H1 (cell line): Measurements from ENCODE around the gene EVI5. TPM values are rescaled to one million over a fixed set of nuclear protein-coding genes. Genes with fewer than 3 reads are reported as not detected.

Source experiments
- CHD2 ChIP-seq: IDR thresholded peaks from 2 replicates; pipeline ENCODE4 v1.6.1; 2012; ENCODE audit warnings: low read length, improper control_type of control experiment
- HDAC2 ChIP-seq, 2 experiments: fragments of 300-600 bp in 1 of 2; sonication (generic) in 1 of 2; IDR thresholded peaks; 2 replicates each; pipeline ENCODE4 v1.6.1; 2011 to 2012; ENCODE audit warnings: low read depth in 2 of 2, low read length in 2 of 2, mild to moderate bottlenecking in 2 of 2, moderate library complexity in 2 of 2, borderline replicate concordance in 1 of 2, inconsistent platforms in 1 of 2
- RFX5 ChIP-seq: IDR thresholded peaks from 2 replicates; pipeline ENCODE4 v1.6.1; 2011; ENCODE audit warnings: low read depth, low read length, improper control_type of control experiment, borderline replicate concordance
- SAP30 ChIP-seq: fragments of 300-600 bp; sonication (generic); IDR thresholded peaks from 2 replicates; pipeline ENCODE4 v1.7.1; 2012; ENCODE audit warnings: low read length, moderate library complexity, mild to moderate bottlenecking, inconsistent platforms; ENCODE audit not compliant: insufficient read depth, insufficient replicate concordance
- SIN3A ChIP-seq, 2 experiments: IDR thresholded peaks in 1 of 2; conservative IDR thresholded peaks in 1 of 2; 2 replicates each; pipeline ENCODE4 v1.6.1; 2011 to 2012; ENCODE audit warnings: low read length in 2 of 2, improper control_type of control experiment in 1 of 2, low read depth in 1 of 2, mild to moderate bottlenecking in 1 of 2
- polyA plus RNA-seq, 7 experiments: library from polyadenylated mRNA; depleted of rRNA in 3 of 7; stranded (reverse) in 5 of 7; unstranded in 2 of 7; fragments of >200 nt in 5 of 7; fragments of 200-250 nt in 2 of 7; gene quantifications; 1 replicate in 5 of 7; 2 replicates in 1 of 7; 4 replicates in 1 of 7; pipeline versions ENCODE4 v1.2.1 to v1.2.3, GENCODE V29; 2011 to 2013; ENCODE audit warnings: missing spikeins in 2 of 7, mixed read lengths in 2 of 7
- total RNA-seq: library from RNA; stranded (reverse); fragmentation: NEBNext Ultra II Directional; extraction: Animal tissue kit (Norgen Biotek cat#: 25700); gene quantifications from 2 replicates; pipeline ENCODE4 v1.2.1, GENCODE V29; 2021
- TF ChIP-seq, protein P1 (sequence below): fragments of 300-600 bp; sonication (generic); IDR thresholded peaks from 2 replicates; pipeline ENCODE4 v1.7.1; 2012; ENCODE audit warnings: low read length, moderate library complexity, mild to moderate bottlenecking, inconsistent platforms; ENCODE audit not compliant: insufficient replicate concordance
- TF ChIP-seq, protein P2 (sequence below): IDR thresholded peaks from 2 replicates; pipeline ENCODE4 v1.6.1; 2012; ENCODE audit warnings: low read length, inconsistent platforms

Gene EVI5
- total and polyA plus RNA-seq, 2 of the 8 experiments (the other 6 are each of a cell fraction or from before 2014, with no cell fraction given): 1.7 to 13.7 TPM

DNA sequence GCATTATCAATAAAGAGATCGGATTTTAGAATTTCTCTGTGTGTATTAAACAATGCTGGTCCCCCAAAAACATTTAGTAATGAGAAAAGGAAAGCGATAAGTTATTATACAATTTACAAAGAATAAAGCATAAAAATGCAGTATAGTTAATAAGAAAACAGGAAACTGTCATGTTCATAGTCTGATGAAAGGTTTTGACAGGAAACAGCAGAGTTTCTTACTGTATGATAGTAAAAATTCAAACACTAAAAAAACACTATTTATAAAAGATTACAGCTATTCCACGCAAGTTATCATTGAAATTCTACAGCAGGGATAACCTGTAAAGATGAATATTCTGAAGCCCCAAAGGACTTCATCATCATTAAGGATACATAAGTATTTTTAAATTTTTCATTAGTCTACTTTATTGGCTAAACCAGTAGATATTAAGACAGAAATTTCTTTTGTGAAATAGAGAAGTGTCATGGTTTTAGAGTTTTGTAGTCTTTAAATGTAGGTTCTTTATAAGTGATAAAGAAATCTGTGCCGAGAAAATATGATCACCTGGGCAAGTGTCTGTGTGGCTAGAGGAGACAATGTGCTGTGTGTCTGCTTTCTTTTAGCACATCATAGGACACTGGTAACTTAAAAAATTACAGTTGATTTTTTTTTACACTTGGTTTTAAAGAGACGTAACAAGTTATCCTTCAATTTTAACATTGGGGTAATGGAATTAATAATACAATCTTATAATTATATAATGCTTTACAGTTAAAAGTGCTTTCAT is 248.5 kb downstream of the EVI5 start (continued):
- TF ChIP-seq, protein P1, sequence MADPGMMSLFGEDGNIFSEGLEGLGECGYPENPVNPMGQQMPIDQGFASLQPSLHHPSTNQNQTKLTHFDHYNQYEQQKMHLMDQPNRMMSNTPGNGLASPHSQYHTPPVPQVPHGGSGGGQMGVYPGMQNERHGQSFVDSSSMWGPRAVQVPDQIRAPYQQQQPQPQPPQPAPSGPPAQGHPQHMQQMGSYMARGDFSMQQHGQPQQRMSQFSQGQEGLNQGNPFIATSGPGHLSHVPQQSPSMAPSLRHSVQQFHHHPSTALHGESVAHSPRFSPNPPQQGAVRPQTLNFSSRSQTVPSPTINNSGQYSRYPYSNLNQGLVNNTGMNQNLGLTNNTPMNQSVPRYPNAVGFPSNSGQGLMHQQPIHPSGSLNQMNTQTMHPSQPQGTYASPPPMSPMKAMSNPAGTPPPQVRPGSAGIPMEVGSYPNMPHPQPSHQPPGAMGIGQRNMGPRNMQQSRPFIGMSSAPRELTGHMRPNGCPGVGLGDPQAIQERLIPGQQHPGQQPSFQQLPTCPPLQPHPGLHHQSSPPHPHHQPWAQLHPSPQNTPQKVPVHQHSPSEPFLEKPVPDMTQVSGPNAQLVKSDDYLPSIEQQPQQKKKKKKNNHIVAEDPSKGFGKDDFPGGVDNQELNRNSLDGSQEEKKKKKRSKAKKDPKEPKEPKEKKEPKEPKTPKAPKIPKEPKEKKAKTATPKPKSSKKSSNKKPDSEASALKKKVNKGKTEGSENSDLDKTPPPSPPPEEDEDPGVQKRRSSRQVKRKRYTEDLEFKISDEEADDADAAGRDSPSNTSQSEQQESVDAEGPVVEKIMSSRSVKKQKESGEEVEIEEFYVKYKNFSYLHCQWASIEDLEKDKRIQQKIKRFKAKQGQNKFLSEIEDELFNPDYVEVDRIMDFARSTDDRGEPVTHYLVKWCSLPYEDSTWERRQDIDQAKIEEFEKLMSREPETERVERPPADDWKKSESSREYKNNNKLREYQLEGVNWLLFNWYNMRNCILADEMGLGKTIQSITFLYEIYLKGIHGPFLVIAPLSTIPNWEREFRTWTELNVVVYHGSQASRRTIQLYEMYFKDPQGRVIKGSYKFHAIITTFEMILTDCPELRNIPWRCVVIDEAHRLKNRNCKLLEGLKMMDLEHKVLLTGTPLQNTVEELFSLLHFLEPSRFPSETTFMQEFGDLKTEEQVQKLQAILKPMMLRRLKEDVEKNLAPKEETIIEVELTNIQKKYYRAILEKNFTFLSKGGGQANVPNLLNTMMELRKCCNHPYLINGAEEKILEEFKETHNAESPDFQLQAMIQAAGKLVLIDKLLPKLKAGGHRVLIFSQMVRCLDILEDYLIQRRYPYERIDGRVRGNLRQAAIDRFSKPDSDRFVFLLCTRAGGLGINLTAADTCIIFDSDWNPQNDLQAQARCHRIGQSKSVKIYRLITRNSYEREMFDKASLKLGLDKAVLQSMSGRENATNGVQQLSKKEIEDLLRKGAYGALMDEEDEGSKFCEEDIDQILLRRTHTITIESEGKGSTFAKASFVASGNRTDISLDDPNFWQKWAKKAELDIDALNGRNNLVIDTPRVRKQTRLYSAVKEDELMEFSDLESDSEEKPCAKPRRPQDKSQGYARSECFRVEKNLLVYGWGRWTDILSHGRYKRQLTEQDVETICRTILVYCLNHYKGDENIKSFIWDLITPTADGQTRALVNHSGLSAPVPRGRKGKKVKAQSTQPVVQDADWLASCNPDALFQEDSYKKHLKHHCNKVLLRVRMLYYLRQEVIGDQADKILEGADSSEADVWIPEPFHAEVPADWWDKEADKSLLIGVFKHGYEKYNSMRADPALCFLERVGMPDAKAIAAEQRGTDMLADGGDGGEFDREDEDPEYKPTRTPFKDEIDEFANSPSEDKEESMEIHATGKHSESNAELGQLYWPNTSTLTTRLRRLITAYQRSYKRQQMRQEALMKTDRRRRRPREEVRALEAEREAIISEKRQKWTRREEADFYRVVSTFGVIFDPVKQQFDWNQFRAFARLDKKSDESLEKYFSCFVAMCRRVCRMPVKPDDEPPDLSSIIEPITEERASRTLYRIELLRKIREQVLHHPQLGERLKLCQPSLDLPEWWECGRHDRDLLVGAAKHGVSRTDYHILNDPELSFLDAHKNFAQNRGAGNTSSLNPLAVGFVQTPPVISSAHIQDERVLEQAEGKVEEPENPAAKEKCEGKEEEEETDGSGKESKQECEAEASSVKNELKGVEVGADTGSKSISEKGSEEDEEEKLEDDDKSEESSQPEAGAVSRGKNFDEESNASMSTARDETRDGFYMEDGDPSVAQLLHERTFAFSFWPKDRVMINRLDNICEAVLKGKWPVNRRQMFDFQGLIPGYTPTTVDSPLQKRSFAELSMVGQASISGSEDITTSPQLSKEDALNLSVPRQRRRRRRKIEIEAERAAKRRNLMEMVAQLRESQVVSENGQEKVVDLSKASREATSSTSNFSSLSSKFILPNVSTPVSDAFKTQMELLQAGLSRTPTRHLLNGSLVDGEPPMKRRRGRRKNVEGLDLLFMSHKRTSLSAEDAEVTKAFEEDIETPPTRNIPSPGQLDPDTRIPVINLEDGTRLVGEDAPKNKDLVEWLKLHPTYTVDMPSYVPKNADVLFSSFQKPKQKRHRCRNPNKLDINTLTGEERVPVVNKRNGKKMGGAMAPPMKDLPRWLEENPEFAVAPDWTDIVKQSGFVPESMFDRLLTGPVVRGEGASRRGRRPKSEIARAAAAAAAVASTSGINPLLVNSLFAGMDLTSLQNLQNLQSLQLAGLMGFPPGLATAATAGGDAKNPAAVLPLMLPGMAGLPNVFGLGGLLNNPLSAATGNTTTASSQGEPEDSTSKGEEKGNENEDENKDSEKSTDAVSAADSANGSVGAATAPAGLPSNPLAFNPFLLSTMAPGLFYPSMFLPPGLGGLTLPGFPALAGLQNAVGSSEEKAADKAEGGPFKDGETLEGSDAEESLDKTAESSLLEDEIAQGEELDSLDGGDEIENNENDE: no peak
- TF ChIP-seq RFX5 (no peak), HDAC2 (IDR thresholded peaks at IDR 0.05; ENCODE audit: borderline replicate concordance in 1 of 2, low read depth in 2 of 2, low read length in 2 of 2) (no peak), CHD2 (no peak), SAP30 (no peak), SIN3A (conservative IDR thresholded peaks at IDR 0.05 in 1 of 2, IDR thresholded peaks at IDR 0.05 in 1 of 2; ENCODE audit: low read depth in 1 of 2, low read length in 2 of 2) (no peak)
- TF ChIP-seq, protein P2, sequence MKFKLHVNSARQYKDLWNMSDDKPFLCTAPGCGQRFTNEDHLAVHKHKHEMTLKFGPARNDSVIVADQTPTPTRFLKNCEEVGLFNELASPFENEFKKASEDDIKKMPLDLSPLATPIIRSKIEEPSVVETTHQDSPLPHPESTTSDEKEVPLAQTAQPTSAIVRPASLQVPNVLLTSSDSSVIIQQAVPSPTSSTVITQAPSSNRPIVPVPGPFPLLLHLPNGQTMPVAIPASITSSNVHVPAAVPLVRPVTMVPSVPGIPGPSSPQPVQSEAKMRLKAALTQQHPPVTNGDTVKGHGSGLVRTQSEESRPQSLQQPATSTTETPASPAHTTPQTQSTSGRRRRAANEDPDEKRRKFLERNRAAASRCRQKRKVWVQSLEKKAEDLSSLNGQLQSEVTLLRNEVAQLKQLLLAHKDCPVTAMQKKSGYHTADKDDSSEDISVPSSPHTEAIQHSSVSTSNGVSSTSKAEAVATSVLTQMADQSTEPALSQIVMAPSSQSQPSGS: no peak
